Right atrium auricular region (tissue), 2 donors: ENCODE measurements around the gene B4GAT1. TPM values are rescaled to one million over a fixed set of nuclear protein-coding genes. Genes with fewer than 3 reads are reported as not detected.
"Not testable (repeated sequence)": the region's sequence is repeated elsewhere in the genome, so short reads cannot be mapped to it uniquely, and the experiment has no call there.

ENCODE experiments used
- DNase-seq: peaks from one replicate; pipeline ENCODE4 v3.0.0-alpha.2; 2019; ENCODE audit warnings: low spot score
- H3K27ac ChIP-seq, 2 donors: fragments of 200-600 bp; sonication (generic); 1 replicate in 1 of 2; 2 replicates in 1 of 2; pipeline ENCODE4 v1.5.1; 2016 to 2019
- H3K27me3 ChIP-seq, 2 donors: fragments of 200-600 bp; sonication (generic); one replicate each; pipeline versions ENCODE4 v1.5.1 to v1.6.0; 2017 to 2019
- H3K36me3 ChIP-seq: fragments of 200-600 bp; sonication (generic); one replicate; pipeline ENCODE4 v1.5.1; 2016
- H3K4me1 ChIP-seq, 2 donors: fragments of 200-600 bp; sonication (generic); one replicate each; pipeline versions ENCODE4 v1.5.1 to v1.6.0; 2017 to 2019
- H3K4me3 ChIP-seq, 2 donors: fragments of 200-600 bp; sonication (generic); 1 replicate in 1 of 2; 2 replicates in 1 of 2; pipeline ENCODE4 v1.5.1; 2017 to 2019; ENCODE audit warnings: mild to moderate bottlenecking in 1 of 2, moderate library complexity in 1 of 2
- H3K9me3 ChIP-seq, 2 donors: fragments of 200-600 bp; sonication (generic); one replicate each; pipeline ENCODE4 v1.5.1; 2019
- total RNA-seq, 2 donors: library from RNA; depleted of rRNA; stranded (reverse); fragments of >200 nt; gene quantifications; one replicate each; pipeline ENCODE4 v1.1.0, GENCODE V29; 2016
- TF ChIP-seq, protein P1 (sequence below), 2 donors: fragments of 200-600 bp; sonication (generic); IDR thresholded peaks; one replicate each; pipeline ENCODE4 v1.5.1; 2019; ENCODE audit warnings: antibody characterized with exemption in 2 of 2

Gene B4GAT1
- total RNA-seq, 2 donors from 2014 or later = 61.1 to 64.3 TPM

DNA sequence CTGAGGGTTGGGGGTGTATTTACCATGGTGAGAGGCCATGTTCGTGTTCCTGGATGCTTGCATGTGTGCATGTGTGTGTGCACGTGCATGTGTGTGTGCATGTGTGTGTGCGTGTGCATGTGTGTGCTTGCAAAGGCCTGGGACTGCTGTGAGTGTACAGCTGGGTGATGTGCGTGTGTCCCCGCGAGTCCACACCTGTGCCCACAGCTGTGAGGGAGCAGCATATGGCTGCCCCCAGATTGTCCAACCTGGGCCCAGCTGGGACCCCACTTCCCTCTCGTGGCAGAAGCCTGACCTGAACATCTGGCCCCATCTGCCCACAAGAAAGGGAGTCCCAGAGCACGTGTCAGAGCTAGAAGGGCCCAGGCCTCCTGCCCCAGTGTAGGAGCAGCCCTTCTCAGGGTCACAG is 22.2 kb downstream of the B4GAT1 start:
- TF ChIP-seq, protein P1, sequence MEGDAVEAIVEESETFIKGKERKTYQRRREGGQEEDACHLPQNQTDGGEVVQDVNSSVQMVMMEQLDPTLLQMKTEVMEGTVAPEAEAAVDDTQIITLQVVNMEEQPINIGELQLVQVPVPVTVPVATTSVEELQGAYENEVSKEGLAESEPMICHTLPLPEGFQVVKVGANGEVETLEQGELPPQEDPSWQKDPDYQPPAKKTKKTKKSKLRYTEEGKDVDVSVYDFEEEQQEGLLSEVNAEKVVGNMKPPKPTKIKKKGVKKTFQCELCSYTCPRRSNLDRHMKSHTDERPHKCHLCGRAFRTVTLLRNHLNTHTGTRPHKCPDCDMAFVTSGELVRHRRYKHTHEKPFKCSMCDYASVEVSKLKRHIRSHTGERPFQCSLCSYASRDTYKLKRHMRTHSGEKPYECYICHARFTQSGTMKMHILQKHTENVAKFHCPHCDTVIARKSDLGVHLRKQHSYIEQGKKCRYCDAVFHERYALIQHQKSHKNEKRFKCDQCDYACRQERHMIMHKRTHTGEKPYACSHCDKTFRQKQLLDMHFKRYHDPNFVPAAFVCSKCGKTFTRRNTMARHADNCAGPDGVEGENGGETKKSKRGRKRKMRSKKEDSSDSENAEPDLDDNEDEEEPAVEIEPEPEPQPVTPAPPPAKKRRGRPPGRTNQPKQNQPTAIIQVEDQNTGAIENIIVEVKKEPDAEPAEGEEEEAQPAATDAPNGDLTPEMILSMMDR (IDR thresholded peaks at IDR 0.05) = no peak
- no peak for DNase-seq
- Histone ChIP-seq H3K9me3 (no peaks in the 10 kb centered on the region), H3K27ac (peak overlapping the region; percentile 79 to 87), H3K36me3 (no peaks in the 10 kb centered on the region), H3K4me3 (no peak overlapping the region), H3K27me3 (no peaks in the 10 kb centered on the region), H3K4me1 (peaks cover 4 to 39% of the 10 kb centered on the region in 2 donors)

DNA sequence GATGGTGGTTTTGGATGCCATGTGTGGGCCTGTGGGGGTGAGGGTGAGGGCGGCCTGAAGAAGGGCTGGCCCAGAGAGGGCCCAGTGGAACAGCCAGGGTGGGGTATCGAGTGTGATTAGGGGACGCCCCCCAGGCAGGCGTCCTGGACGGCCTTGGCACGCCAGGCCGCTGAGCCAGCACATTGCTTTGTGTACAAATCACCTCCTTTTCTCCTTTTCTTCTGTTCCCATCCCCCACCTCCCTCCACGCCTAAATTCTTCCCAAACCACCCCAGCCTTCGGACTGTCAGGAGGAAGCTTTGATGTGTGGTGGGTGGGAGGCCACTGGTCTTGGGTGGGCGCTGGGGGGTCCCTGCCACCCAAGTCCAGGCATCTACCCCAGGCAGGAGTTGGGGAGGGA is 22.8 kb downstream of the B4GAT1 start:
- TF ChIP-seq, protein P1 (IDR thresholded peaks at IDR 0.05) = no peak
- H3K36me3 ChIP-seq = no peaks in the 10 kb centered on the region
- H3K4me3 ChIP-seq = no peak overlapping the region
- DNase-seq = no peak
- H3K4me1 ChIP-seq = peaks cover 4 to 39% of the 10 kb centered on the region in 2 donors
- no peaks in the 10 kb centered on the region for H3K27me3 ChIP-seq
- no peaks in the 10 kb centered on the region for H3K9me3 ChIP-seq
- no peak overlapping the region for H3K27ac ChIP-seq

DNA sequence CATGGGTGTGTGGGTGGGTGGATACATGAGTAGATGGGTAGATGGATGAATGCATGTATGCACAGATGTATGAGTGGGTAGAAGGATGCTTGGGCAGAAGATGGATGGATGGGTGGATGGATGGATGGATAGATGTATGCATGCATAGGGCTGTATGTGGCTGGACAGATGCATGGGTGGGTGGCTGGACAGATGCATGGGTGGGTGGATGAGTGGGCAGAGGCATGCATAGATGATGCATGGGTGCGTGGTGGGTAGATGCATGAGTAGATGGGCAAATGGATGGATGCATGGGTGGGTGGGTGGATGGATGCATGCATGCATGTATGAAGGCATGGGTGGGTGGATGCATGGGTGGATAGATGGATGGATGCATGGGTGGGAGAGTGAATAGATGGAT is 23.7 kb downstream of the B4GAT1 start:
- TF ChIP-seq, protein P1 (IDR thresholded peaks at IDR 0.05) = no peak
- Histone ChIP-seq H3K36me3 (no peaks in the 10 kb centered on the region), H3K9me3 (no peaks in the 10 kb centered on the region), H3K27me3 (no peaks in the 10 kb centered on the region), H3K27ac (no peak overlapping the region), H3K4me3 (no peak overlapping the region), H3K4me1 (peaks cover 4 to 36% of the 10 kb centered on the region in 2 donors)
- no peak for DNase-seq

DNA sequence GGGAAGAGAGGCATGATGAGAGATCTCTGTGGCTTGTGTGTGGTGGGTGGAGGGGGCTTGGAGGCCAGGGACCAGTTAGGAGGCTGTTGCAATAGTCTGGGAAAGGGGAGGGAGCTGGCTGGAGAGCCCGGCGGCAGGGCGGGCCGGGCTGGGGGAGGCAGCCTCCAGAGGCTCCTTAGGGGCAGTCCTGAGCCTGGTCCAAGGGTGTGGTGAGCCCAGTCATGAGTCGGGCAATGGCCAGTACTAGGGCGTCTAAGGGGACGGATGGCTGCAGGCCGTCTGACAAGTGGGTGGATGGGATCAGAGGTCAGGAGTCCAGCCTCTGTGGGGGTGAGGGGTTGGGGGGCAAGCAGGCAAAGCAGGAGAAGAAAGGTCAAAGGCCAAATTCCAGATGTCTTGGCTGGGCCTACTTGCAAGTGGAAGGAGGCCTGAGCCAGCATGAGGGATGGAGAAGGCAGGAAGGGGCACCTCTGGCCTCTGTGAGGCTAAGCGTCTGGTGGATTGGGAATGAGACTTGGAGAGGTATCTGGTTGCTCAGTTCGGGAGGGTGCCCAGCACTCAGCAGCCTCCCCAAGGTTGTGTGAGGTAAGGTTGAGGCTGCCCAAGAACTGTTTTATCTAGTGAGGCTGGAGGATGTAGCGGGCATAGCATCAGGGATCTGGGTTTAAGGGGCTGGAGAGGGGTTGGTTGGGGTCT is 24.5 kb downstream of the B4GAT1 start:
- no peaks in the 10 kb centered on the region for H3K36me3 ChIP-seq
- peak; percentile 83 for DNase-seq
- H3K4me1 ChIP-seq = peaks cover 4 to 36% of the 10 kb centered on the region in 2 donors
- no peaks in the 10 kb centered on the region for H3K9me3 ChIP-seq
- no peak overlapping the region for H3K4me3 ChIP-seq
- no peaks in the 10 kb centered on the region for H3K27me3 ChIP-seq
- H3K27ac ChIP-seq = peak overlapping the region; percentile 31 to 47
- TF ChIP-seq, protein P1 (IDR thresholded peaks at IDR 0.05) = no peak

DNA sequence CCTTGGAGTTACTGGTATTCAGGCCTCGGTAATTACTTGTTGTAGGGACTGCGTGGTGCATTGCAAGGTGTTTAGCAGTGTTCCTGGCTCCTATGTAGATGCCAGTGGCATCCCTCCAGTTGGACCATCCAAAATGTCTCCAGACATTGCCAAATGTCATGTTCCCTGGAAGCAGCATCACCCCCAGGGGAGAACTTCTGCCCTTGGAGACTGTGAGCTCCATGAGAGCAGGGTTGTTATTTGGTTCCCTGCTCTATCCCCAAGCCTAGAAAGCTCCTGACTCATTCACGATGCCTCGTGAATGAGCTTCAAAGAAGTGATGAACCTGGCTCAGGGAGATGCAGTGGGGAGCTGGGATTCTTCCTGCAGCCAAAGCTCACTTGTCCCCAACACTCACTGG is 25.8 kb downstream of the B4GAT1 start:
- TF ChIP-seq, protein P1 (IDR thresholded peaks at IDR 0.05) = no peak
- H3K9me3 ChIP-seq = no peaks in the 10 kb centered on the region
- H3K27me3 ChIP-seq = no peaks in the 10 kb centered on the region
- no peaks in the 10 kb centered on the region for H3K36me3 ChIP-seq
- no peak for DNase-seq
- peak overlapping the region in 1 of 2 donors; percentile 47 for H3K27ac ChIP-seq
- peaks cover 0 to 36% of the 10 kb centered on the region in 2 donors for H3K4me1 ChIP-seq
- H3K4me3 ChIP-seq = no peak overlapping the region

DNA sequence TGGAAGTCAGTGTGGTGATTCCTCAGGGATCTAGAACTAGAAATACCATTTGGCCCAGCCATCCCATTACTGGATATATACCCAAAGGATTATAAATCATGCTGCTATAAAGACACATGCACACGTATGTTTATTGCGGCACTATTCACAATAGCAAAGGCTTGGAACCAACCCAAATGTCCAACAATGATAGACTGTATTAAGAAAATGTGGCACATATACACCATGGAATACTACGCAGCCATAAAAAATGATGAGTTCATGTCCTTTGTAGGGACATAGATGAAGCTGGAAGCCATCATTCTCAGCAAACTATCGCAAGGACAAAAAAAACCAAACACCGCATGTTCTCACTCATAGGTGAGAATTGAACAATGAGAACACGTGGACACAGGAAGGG is 26.7 kb downstream of the B4GAT1 start:
- not testable (repeated sequence) for H3K36me3 ChIP-seq, H3K27me3 ChIP-seq, DNase-seq, H3K27ac ChIP-seq, H3K9me3 ChIP-seq, H3K4me3 ChIP-seq
- peaks cover 0 to 36% of the 10 kb centered on the region in 2 donors for H3K4me1 ChIP-seq

DNA sequence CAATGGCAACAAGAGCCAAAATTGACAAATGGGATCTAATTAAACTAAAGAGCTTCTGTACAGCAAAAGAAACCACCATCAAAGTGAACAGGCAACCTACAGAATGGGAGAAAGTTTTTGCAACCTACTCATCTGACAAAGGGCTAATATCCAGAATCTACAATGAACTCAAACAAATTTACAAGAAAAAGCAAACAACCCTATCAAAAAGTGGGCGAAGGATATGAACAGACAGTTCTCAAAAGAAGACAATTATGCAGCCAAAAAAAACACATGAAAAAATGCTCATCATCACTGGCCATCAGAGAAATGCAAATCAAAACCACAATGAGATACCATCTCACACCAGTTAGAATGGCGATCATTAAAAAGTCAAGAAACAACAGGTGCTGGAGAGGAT is 27.1 kb downstream of the B4GAT1 start:
- DNase-seq, H3K4me3 ChIP-seq, H3K36me3 ChIP-seq, H3K27me3 ChIP-seq, H3K9me3 ChIP-seq, H3K27ac ChIP-seq: not testable (repeated sequence)
- peaks cover 0 to 35% of the 10 kb centered on the region in 2 donors for H3K4me1 ChIP-seq
